Measurements from ENCODE around the gene KDM7A.

GRCh38 chr7:140201393-140201792, 24.6 kb upstream of the KDM7A start:
- TF ChIP-seq CTCF (IDR thresholded peaks at IDR 0.05): no peak
- TF ChIP-seq POLR2A (IDR thresholded peaks at IDR 0.05): no peak

All from Peyer's patch (tissue), 4 donors.